Progenitor cell of endocrine pancreas (in vitro differentiated cells): ENCODE measurements around the gene RAB25. TPM values are rescaled to one million over a fixed set of nuclear protein-coding genes. Genes with fewer than 3 reads are reported as not detected.

Source experiments
- DNase-seq: peaks from one replicate; pipeline ENCODE4 v3.0.0; 2021; ENCODE audit warnings: low spot score; ENCODE audit not compliant: unreplicated experiment
- H3K27ac Mint-ChIP-seq: 2 replicates; pipeline ENCODE4 v1.8.0; 2021; ENCODE audit warnings: mild to moderate bottlenecking, moderate library complexity, mixed read lengths
- H3K27me3 Mint-ChIP-seq: 2 replicates; pipeline ENCODE4 v1.8.0; 2021; ENCODE audit warnings: mixed read lengths
- H3K36me3 Mint-ChIP-seq: 2 replicates; pipeline ENCODE4 v1.8.0; 2022; ENCODE audit warnings: mixed read lengths; ENCODE audit not compliant: insufficient read depth
- H3K4me1 Mint-ChIP-seq: 2 replicates; pipeline ENCODE4 v1.8.0; 2021; ENCODE audit warnings: low read depth, mixed read lengths
- H3K4me3 Mint-ChIP-seq: 2 replicates; pipeline ENCODE4 v1.8.0; 2021; ENCODE audit warnings: low read depth, mild to moderate bottlenecking, moderate library complexity, mixed read lengths
- H3K9me3 Mint-ChIP-seq: 2 replicates; pipeline ENCODE4 v1.8.0; 2021; ENCODE audit warnings: low read depth, mixed read lengths
- CTCF ChIP-seq: fragments of 200-600 bp; sonication (generic); IDR thresholded peaks from one replicate; pipeline ENCODE4 v1.5.0; 2021; ENCODE audit warnings: antibody characterized with exemption, mild to moderate bottlenecking; ENCODE audit not compliant: unreplicated experiment
- total RNA-seq: library from RNA; stranded (reverse); gene quantifications from 2 replicates; pipeline ENCODE4 v1.2.1, GENCODE V29; 2021

The RAB25 gene
- total RNA-seq, 1 donor from 2014 or later, result 93.8 TPM

DNA sequence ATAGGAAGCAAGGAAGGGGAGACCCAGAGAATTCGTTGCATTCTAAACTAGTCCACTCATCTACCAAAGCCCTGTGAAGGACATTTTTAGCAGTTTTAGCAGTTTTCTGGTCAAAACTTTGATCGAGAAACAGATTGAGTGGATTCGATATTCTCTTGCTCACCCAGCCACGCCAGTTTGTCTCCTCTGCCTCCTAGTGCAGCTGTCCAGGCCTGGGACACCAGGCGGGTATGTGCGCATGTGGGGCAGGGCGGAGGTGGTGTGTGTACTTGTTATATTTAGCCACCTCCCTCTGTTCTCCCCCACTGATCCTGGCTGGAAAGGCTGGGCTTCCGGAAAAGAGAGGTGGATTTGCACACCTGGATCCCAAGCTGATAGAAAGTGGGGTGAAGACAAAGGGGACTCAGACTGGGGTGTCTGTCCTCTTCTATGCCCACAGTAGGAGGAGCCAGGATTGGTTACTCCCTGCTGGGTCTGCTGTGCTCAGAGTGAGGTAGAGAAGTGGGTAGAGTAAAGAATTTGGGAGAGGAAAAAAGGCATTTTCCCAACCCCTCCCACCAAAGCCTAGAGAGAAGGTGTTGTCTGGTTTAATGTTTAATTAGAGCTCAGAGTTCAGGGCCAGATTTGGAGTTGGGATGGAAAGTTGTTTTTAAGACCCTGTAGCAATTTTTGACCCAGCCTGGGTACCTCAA, 57.4 kb downstream of the RAB25 start:
- Mint-ChIP-seq H3K4me3 (no peak overlapping the region), H3K36me3 (peaks cover 14% of the 10 kb centered on the region), H3K4me1 (peaks cover 29% of the 10 kb centered on the region), H3K9me3 (no peaks in the 10 kb centered on the region), H3K27me3 (peaks cover 8% of the 10 kb centered on the region), H3K27ac (peak overlapping the region; percentile 47)
- no peak for TF ChIP-seq CTCF
- DNase-seq, result no peak

- Mint-ChIP-seq H3K9me3 (no peaks in the 10 kb centered on the region), H3K4me1 (peaks cover 30% of the 10 kb centered on the region), H3K27ac (peak overlapping the region; percentile 71), H3K36me3 (peaks cover 12% of the 10 kb centered on the region), H3K27me3 (peaks cover 3% of the 10 kb centered on the region), H3K4me3 (no peak overlapping the region)
- DNase-seq, result no peak
- TF ChIP-seq CTCF, result no peak
Measured at GRCh38 chr1:156119503-156120209, 58.7 kb downstream of the RAB25 start.

Other genes with a start within 250 kb of the RAB25 start
- 69.4 and 73.2 TPM in 2 replicates for gene GON4L, start 203.9 kb upstream of the RAB25 start, total RNA-seq
- gene SYT11, start 201.6 kb upstream of the RAB25 start, total RNA-seq, result 1.7 and 2.0 TPM in 2 replicates
- 28.3 and 30.1 TPM in 2 replicates for gene RIT1, start 149.8 kb upstream of the RAB25 start, total RNA-seq
- gene KHDC4, start 126.7 kb upstream of the RAB25 start, total RNA-seq, result 67.6 and 71.2 TPM in 2 replicates
- not detected in 2 replicates for gene RXFP4, start 119.5 kb upstream of the RAB25 start, total RNA-seq
- gene ARHGEF2, start 82.6 kb upstream of the RAB25 start, total RNA-seq, result 103 and 111 TPM in 2 replicates
- gene SSR2, start 40.2 kb upstream of the RAB25 start, total RNA-seq, result 299 and 301 TPM in 2 replicates
- 94.2 and 97.8 TPM in 2 replicates for gene UBQLN4, start 7.4 kb upstream of the RAB25 start, total RNA-seq
- gene LAMTOR2, start 6.4 kb upstream of the RAB25 start, total RNA-seq, result 61.0 and 63.0 TPM in 2 replicates
- gene MEX3A, start 21.3 kb downstream of the RAB25 start, total RNA-seq, result 112 and 113 TPM in 2 replicates
- gene LMNA, start 53.6 kb downstream of the RAB25 start, total RNA-seq, result 83.5 and 92.7 TPM in 2 replicates
- gene SEMA4A, start 92.4 kb downstream of the RAB25 start, total RNA-seq, result 2.1 and 3.7 TPM in 2 replicates
- gene SLC25A44, start 132.9 kb downstream of the RAB25 start, total RNA-seq, result 14.3 and 20.4 TPM in 2 replicates
- 77.7 and 80.9 TPM in 2 replicates for gene PMF1, start 151.8 kb downstream of the RAB25 start, total RNA-seq
- gene BGLAP, start 181.0 kb downstream of the RAB25 start, total RNA-seq, result 4.8 and 5.8 TPM in 2 replicates
- gene PAQR6, start 186.9 kb downstream of the RAB25 start, total RNA-seq, result 21.5 and 22.3 TPM in 2 replicates
- gene SMG5, start 221.7 kb downstream of the RAB25 start, total RNA-seq, result 114 TPM in 2 replicates
- 5.1 and 5.9 TPM in 2 replicates for gene TMEM79, start 223.2 kb downstream of the RAB25 start, total RNA-seq
- gene GLMP, start 234.5 kb downstream of the RAB25 start, total RNA-seq, result 57.1 and 59.3 TPM in 2 replicates
- 0.46 TPM in 1 of 2 replicates, not detected in the other for gene VHLL, start 238.1 kb downstream of the RAB25 start, total RNA-seq